PFSK-1 (cell line): ENCODE measurements around the gene ROM1.

Experiments
- FOXP2 ChIP-seq: optimal IDR thresholded peaks from 2 replicates; pipeline ENCODE3; 2011; ENCODE audit warnings: borderline replicate concordance, control low read depth, inconsistent platforms; ENCODE audit not compliant: insufficient read depth; ENCODE audit errors: extremely low read length, extremely low read depth
- POLR2AphosphoS5 ChIP-seq: IDR thresholded peaks from 2 replicates; pipeline ENCODE4 v1.6.1; 2012; ENCODE audit warnings: low read depth, mild to moderate bottlenecking, control low read depth, low read length, moderate library complexity
- SIN3A ChIP-seq: IDR thresholded peaks from 2 replicates; pipeline ENCODE4 v1.6.1; 2012; ENCODE audit warnings: mild to moderate bottlenecking, low read length, moderate library complexity, borderline replicate concordance; ENCODE audit not compliant: insufficient read depth
- TAF1 ChIP-seq: IDR thresholded peaks from 2 replicates; pipeline ENCODE4 v1.6.1; 2012; ENCODE audit warnings: low read length, control low read depth, borderline replicate concordance; ENCODE audit not compliant: insufficient read depth
- TF ChIP-seq, protein P1 (sequence below), 2 experiments: IDR thresholded peaks; 2 replicates each; pipeline versions ENCODE4 v1.6.1 to v1.8.0; 2011 to 2012; ENCODE audit warnings: low read depth in 2 of 2, low read length in 2 of 2, control low read depth in 1 of 2, inconsistent platforms in 1 of 2, mild to moderate bottlenecking in 1 of 2, moderate library complexity in 1 of 2; ENCODE audit not compliant: insufficient read depth in 1 of 2

ROM1 gene

GRCh38 chr11:62578541-62578940 lies 34.5 kb upstream of the ROM1 start:
- TF ChIP-seq SIN3A (no peak), POLR2AphosphoS5 (no peak), FOXP2 (no peak), TAF1 (no peak)
- TF ChIP-seq, protein P1, sequence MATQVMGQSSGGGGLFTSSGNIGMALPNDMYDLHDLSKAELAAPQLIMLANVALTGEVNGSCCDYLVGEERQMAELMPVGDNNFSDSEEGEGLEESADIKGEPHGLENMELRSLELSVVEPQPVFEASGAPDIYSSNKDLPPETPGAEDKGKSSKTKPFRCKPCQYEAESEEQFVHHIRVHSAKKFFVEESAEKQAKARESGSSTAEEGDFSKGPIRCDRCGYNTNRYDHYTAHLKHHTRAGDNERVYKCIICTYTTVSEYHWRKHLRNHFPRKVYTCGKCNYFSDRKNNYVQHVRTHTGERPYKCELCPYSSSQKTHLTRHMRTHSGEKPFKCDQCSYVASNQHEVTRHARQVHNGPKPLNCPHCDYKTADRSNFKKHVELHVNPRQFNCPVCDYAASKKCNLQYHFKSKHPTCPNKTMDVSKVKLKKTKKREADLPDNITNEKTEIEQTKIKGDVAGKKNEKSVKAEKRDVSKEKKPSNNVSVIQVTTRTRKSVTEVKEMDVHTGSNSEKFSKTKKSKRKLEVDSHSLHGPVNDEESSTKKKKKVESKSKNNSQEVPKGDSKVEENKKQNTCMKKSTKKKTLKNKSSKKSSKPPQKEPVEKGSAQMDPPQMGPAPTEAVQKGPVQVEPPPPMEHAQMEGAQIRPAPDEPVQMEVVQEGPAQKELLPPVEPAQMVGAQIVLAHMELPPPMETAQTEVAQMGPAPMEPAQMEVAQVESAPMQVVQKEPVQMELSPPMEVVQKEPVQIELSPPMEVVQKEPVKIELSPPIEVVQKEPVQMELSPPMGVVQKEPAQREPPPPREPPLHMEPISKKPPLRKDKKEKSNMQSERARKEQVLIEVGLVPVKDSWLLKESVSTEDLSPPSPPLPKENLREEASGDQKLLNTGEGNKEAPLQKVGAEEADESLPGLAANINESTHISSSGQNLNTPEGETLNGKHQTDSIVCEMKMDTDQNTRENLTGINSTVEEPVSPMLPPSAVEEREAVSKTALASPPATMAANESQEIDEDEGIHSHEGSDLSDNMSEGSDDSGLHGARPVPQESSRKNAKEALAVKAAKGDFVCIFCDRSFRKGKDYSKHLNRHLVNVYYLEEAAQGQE (IDR thresholded peaks at IDR 0.05; ENCODE audit: insufficient read depth in 1 of 2, low read depth in 2 of 2, low read length in 2 of 2) = no peak

- TF ChIP-seq TAF1 (no peak), POLR2AphosphoS5 (no peak), FOXP2 (no peak), SIN3A (no peak)
- TF ChIP-seq, protein P1 (IDR thresholded peaks at IDR 0.05; ENCODE audit: insufficient read depth in 1 of 2, low read depth in 2 of 2, low read length in 2 of 2) = no peak
Observed at GRCh38 chr11:62579252-62579651, 33.8 kb upstream of the ROM1 start.

GRCh38 chr11:62580959-62581715 lies 31.9 kb upstream of the ROM1 start:
- no peak for TF ChIP-seq POLR2AphosphoS5
- TF ChIP-seq FOXP2 = no peak

DNA sequence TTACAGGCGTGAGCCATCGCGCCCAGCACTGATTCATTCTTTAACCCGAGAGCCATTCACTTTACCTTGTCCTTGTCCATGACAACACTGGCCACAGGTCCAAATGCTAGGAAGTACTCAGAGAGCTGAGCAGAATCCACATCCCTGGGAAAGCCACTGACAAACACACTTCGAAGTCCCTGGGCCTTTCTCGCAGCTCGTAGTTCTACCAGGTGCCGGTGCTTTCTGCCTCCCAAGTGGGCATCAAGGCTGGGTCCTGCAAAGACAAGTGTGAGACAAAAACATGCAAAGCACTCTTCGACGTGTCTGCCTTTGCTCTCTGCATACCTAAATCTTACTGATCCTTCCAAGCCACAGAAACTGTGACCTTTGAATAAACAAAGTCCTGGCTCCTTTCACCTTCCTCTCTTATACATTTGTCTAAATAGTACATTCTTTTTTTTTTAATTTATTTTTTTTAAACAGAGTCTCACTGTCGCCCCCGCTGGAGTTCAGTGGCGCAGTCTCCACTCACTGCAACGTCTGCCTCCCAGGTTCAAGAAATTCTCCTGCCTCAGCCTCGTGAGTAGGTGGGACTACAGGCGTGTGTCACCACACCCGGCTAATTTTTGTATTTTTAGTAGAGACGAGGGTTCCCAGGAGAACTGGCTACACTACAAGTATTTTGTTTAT lies 24.0 kb upstream of the ROM1 start:
- TF ChIP-seq TAF1 (no peak), POLR2AphosphoS5 (no peak), FOXP2 (no peak), SIN3A (no peak)
- TF ChIP-seq, protein P1 (IDR thresholded peaks at IDR 0.05; ENCODE audit: insufficient read depth in 1 of 2, low read depth in 2 of 2, low read length in 2 of 2) = no peak

DNA sequence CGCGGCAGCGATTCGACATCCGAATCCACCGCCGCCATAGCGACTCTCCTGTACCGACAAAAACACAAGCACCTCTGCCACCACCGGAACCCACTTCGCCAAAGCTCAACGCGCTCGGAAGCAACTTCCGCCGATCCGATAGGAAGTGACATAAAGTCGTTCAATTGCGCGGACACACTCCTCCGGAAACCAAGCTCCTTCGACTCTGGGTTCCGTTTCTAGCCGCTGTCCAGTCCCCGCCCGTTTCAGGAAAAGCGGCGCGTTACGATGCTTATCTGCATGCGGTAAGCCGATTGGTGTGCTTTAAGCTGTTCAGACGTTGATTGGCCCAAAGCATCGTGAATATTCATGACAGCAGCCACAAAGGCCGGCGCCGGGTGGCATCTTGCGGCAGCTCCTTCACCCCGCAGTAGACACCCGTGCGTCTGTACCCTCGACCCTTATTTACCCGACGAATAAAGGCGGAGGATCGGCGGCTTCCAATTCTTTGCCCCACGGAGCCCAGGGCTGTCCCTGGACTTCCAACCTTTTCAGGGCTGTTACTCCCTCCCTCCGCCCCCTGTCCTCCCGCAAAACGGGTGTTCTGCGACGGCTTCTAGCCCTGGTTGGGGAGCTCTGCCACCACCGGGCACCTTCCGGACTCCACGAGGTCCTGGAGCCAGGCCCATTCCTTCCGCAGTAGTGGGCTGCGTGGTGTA lies 21.5 kb upstream of the ROM1 start, which contains the start of gene TUT1:
TSS of gene TUT1 (minus strand) at position 76 of the 698 bp plus-strand sequence. CDS start at position 38, 38 bp downstream.
- TF ChIP-seq POLR2AphosphoS5 = peak; percentile 99
- peak; percentile 98 for TF ChIP-seq TAF1
- TF ChIP-seq FOXP2 = peak; percentile 87
- TF ChIP-seq, protein P1 (IDR thresholded peaks at IDR 0.05; ENCODE audit: insufficient read depth in 1 of 2, low read depth in 2 of 2, low read length in 2 of 2) = peak; percentile 74 to 88
- TF ChIP-seq SIN3A = peak; percentile 93; the same call in 1 of the 2 replicates
